Loucy (cell line): ENCODE results near the gene COG2.

Source experiments
- H2AFZ ChIP-seq: fragments of 200-600 bp; sonication (generic); 2 replicates; pipeline ENCODE4 v1.6.0; 2016; ENCODE audit warnings: antibody characterized with exemption, mild to moderate bottlenecking, low read length, moderate library complexity
- H3F3A ChIP-seq: fragments of 200-600 bp; 2 replicates; pipeline ENCODE4 v1.6.0; 2016; ENCODE audit warnings: antibody characterized with exemption, low read depth, mild to moderate bottlenecking
- H3K27me3 ChIP-seq: fragments of 200-600 bp; sonication (generic); 2 replicates; pipeline ENCODE4 v1.6.1; 2014; ENCODE audit warnings: low read length, mild to moderate bottlenecking; ENCODE audit not compliant: insufficient read depth, poor library complexity, severe bottlenecking
- H3K36me3 ChIP-seq: fragments of 200-600 bp; sonication (generic); 2 replicates; pipeline ENCODE4 v1.6.1; 2016; ENCODE audit warnings: low read length; ENCODE audit not compliant: insufficient read depth
- H3K4me1 ChIP-seq: fragments of 200-600 bp; sonication (generic); 2 replicates; pipeline ENCODE4 v1.5.1; 2014; ENCODE audit warnings: low read length, mild to moderate bottlenecking; ENCODE audit not compliant: insufficient read depth, poor library complexity, severe bottlenecking
- H3K4me2 ChIP-seq: fragments of 200-600 bp; sonication (generic); 2 replicates; pipeline ENCODE4 v1.6.0; 2014; ENCODE audit warnings: antibody characterized with exemption, low read length, low read depth, mild to moderate bottlenecking; ENCODE audit not compliant: poor library complexity, severe bottlenecking
- H3K4me3 ChIP-seq: fragments of 200-600 bp; sonication (generic); 2 replicates; pipeline ENCODE4 v1.5.1; 2014; ENCODE audit warnings: low read length, mild to moderate bottlenecking, mixed read lengths; ENCODE audit not compliant: poor library complexity, severe bottlenecking
- H3K79me2 ChIP-seq: fragments of 200-600 bp; sonication (generic); 2 replicates; pipeline ENCODE4 v1.6.1; 2014; ENCODE audit warnings: low read length; ENCODE audit not compliant: insufficient read depth
- H3K9ac ChIP-seq: fragments of 200-600 bp; sonication (generic); 2 replicates; pipeline ENCODE4 v1.6.0; 2014; ENCODE audit warnings: mild to moderate bottlenecking, low read depth, low read length, moderate library complexity; ENCODE audit not compliant: poor library complexity, severe bottlenecking
- H3K9me2 ChIP-seq: fragments of 200-600 bp; sonication (generic); replicated peaks from 2 replicates; pipeline ENCODE4 v1.6.1; 2016; ENCODE audit warnings: low read depth, low read length, mixed read lengths
- H3K9me3 ChIP-seq: fragments of 200-600 bp; sonication (generic); 2 replicates; pipeline ENCODE4 v1.6.1; 2014; ENCODE audit warnings: mild to moderate bottlenecking, antibody characterized with exemption, low read length, low read depth; ENCODE audit not compliant: insufficient read depth
- H4K20me1 ChIP-seq: fragments of 200-600 bp; sonication (generic); 2 replicates; pipeline ENCODE4 v1.6.0; 2014; ENCODE audit warnings: antibody characterized with exemption, low read length, mild to moderate bottlenecking; ENCODE audit not compliant: insufficient read depth, poor library complexity, severe bottlenecking
- EZH2phosphoT487 ChIP-seq: fragments of 200-600 bp; IDR thresholded peaks from 2 replicates; pipeline ENCODE4 v1.6.1; 2018; ENCODE audit warnings: antibody characterized with exemption, mild to moderate bottlenecking, moderate library complexity, borderline replicate concordance
- TF ChIP-seq, protein P1 (sequence below): fragments of 200-600 bp; sonication (generic); conservative IDR thresholded peaks from 2 replicates; pipeline ENCODE4 v1.5.1; 2014; ENCODE audit warnings: mild to moderate bottlenecking, antibody characterized with exemption, low read length

The COG2 gene

GRCh38 chr1:230658691-230659090 is 16.4 kb downstream of the COG2 start:
- no peaks in the 10 kb centered on the region for H3F3A ChIP-seq
- no peak overlapping the region for H3K9ac ChIP-seq
- no peaks in the 10 kb centered on the region for H4K20me1 ChIP-seq
- peaks cover 3% of the 10 kb centered on the region; the same call in 1 of the 2 replicates for H3K79me2 ChIP-seq
- H2AFZ ChIP-seq = no peak overlapping the region
- H3K36me3 ChIP-seq = peaks cover 46% of the 10 kb centered on the region; the same call in 1 of the 2 replicates
- H3K9me2 ChIP-seq = no peaks in the 10 kb centered on the region
- H3K4me1 ChIP-seq = no peaks in the 10 kb centered on the region
- H3K4me3 ChIP-seq = no peak overlapping the region
- TF ChIP-seq, protein P1, sequence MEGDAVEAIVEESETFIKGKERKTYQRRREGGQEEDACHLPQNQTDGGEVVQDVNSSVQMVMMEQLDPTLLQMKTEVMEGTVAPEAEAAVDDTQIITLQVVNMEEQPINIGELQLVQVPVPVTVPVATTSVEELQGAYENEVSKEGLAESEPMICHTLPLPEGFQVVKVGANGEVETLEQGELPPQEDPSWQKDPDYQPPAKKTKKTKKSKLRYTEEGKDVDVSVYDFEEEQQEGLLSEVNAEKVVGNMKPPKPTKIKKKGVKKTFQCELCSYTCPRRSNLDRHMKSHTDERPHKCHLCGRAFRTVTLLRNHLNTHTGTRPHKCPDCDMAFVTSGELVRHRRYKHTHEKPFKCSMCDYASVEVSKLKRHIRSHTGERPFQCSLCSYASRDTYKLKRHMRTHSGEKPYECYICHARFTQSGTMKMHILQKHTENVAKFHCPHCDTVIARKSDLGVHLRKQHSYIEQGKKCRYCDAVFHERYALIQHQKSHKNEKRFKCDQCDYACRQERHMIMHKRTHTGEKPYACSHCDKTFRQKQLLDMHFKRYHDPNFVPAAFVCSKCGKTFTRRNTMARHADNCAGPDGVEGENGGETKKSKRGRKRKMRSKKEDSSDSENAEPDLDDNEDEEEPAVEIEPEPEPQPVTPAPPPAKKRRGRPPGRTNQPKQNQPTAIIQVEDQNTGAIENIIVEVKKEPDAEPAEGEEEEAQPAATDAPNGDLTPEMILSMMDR = no peak
- no peak for TF ChIP-seq EZH2phosphoT487
- no peaks in the 10 kb centered on the region for H3K9me3 ChIP-seq
- H3K27me3 ChIP-seq = no peaks in the 10 kb centered on the region
- H3K4me2 ChIP-seq = no peak overlapping the region

DNA sequence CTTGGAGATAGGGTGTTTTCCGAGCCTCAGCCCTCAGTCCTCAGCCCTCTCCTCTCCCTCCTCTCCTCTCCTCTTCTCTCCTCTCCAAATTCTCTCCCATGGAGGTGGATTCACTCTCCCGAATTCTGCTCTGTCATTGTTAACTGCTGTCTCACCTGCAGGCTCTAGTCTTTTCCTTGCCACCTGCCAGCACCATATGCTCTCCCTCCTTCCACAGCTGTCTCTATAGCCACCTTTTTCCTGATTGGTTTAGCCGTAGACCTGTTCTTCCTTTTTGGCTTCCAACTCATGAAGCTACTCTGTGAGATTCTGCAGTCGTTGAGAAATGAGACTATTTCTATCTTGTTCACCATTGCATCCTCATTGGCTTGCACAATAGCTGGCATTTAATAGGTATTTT is 19.7 kb downstream of the COG2 start:
- peaks cover 77% of the 10 kb centered on the region; the same call in 1 of the 2 replicates for H3K36me3 ChIP-seq
- H3K9ac ChIP-seq = no peak overlapping the region
- no peaks in the 10 kb centered on the region for H3K27me3 ChIP-seq
- H3K4me3 ChIP-seq = no peak overlapping the region
- TF ChIP-seq EZH2phosphoT487 = no peak
- TF ChIP-seq, protein P1 = no peak
- H3K9me2 ChIP-seq = no peaks in the 10 kb centered on the region
- H3K9me3 ChIP-seq = no peaks in the 10 kb centered on the region
- no peak overlapping the region for H3K4me2 ChIP-seq
- H3K4me1 ChIP-seq = no peaks in the 10 kb centered on the region
- no peaks in the 10 kb centered on the region for H3F3A ChIP-seq
- no peak overlapping the region for H2AFZ ChIP-seq
- no peaks in the 10 kb centered on the region for H4K20me1 ChIP-seq
- H3K79me2 ChIP-seq = no peaks in the 10 kb centered on the region; the same call in 1 of the 2 replicates

DNA sequence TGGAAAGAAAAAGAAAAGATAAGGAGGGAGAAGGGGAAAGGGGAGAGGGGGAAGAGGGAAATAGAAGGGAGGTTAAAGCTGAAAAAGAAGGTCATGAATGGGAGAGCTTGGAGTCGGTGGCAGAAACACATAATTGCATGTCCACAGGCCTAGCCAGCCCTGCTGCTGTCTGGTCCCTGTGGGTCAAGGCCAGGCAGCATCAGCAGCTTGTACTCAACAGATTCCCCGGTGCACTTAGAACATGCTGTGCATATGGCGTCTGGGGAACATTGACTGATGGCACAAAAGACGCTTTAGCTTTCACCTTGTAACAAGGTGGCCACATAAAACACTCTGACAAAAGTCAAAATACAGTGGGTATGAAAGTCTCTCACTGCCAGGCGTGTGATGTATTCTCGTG is 25.9 kb downstream of the COG2 start:
- Histone ChIP-seq H3K9ac (no peak overlapping the region), H3K27me3 (no peaks in the 10 kb centered on the region), H3K9me2 (no peaks in the 10 kb centered on the region), H3K9me3 (no peaks in the 10 kb centered on the region), H4K20me1 (no peaks in the 10 kb centered on the region), H2AFZ (no peak overlapping the region), H3K4me2 (no peak overlapping the region), H3K4me3 (no peak overlapping the region), H3K36me3 (peaks cover 94% of the 10 kb centered on the region; the same call in 1 of the 2 replicates), H3K4me1 (no peaks in the 10 kb centered on the region), H3K79me2 (no peaks in the 10 kb centered on the region), H3F3A (no peaks in the 10 kb centered on the region)
- TF ChIP-seq, protein P1 = no peak
- no peak for TF ChIP-seq EZH2phosphoT487
